ENCODE data around the gene ADRA2A.

Gene ADRA2A

GRCh38 chr10:111107023-111107422 is 30.2 kb downstream of the ADRA2A start:
- Histone ChIP-seq H3K36me3 (no peaks in the 10 kb centered on the region), H3K27ac (no peak overlapping the region), H3K27me3 (no peaks in the 10 kb centered on the region), H3K4me3 (ENCODE audit: low read depth in 1 of 2, low read length in 1 of 2) (no peak overlapping the region), H3K9me3 (no peaks in the 10 kb centered on the region), H3K4me1 (ENCODE audit: control insufficient read depth in 1 of 2, insufficient read depth in 1 of 2, low read depth in 1 of 2, low read length in 1 of 2) (no peaks in the 10 kb centered on the region)
- TF ChIP-seq, protein P1, sequence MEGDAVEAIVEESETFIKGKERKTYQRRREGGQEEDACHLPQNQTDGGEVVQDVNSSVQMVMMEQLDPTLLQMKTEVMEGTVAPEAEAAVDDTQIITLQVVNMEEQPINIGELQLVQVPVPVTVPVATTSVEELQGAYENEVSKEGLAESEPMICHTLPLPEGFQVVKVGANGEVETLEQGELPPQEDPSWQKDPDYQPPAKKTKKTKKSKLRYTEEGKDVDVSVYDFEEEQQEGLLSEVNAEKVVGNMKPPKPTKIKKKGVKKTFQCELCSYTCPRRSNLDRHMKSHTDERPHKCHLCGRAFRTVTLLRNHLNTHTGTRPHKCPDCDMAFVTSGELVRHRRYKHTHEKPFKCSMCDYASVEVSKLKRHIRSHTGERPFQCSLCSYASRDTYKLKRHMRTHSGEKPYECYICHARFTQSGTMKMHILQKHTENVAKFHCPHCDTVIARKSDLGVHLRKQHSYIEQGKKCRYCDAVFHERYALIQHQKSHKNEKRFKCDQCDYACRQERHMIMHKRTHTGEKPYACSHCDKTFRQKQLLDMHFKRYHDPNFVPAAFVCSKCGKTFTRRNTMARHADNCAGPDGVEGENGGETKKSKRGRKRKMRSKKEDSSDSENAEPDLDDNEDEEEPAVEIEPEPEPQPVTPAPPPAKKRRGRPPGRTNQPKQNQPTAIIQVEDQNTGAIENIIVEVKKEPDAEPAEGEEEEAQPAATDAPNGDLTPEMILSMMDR (IDR thresholded peaks at IDR 0.05), result no peak

GRCh38 chr10:111107846-111108245 is 31.0 kb downstream of the ADRA2A start:
- Histone ChIP-seq H3K9me3 (no peaks in the 10 kb centered on the region), H3K4me1 (ENCODE audit: control insufficient read depth in 1 of 2, insufficient read depth in 1 of 2, low read depth in 1 of 2, low read length in 1 of 2) (no peaks in the 10 kb centered on the region), H3K4me3 (ENCODE audit: low read depth in 1 of 2, low read length in 1 of 2) (no peak overlapping the region), H3K27me3 (no peaks in the 10 kb centered on the region), H3K36me3 (no peaks in the 10 kb centered on the region), H3K27ac (no peak overlapping the region)
- TF ChIP-seq, protein P1 (IDR thresholded peaks at IDR 0.05), result no peak

DNA sequence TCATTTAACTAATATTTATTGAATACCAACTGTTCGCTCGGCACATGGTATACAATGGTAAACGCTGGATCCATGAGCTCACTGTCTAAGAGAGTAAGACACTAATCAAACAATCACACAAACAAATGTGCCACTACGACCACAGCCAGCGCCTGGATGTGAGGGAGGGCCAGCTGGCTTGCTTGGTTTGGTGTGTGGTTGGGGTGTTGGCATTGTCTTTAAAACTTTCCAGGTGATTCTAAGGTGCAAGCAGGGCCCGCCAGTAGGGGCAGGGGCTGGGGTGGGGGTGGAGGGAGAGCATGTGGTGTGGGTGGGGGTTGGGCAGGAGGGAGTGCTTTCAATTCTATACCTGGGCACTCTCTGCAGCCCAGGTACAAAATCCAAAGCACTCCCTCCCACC is 31.6 kb downstream of the ADRA2A start:
- Histone ChIP-seq H3K9me3 (no peaks in the 10 kb centered on the region), H3K36me3 (no peaks in the 10 kb centered on the region), H3K27me3 (no peaks in the 10 kb centered on the region), H3K4me3 (ENCODE audit: low read depth in 1 of 2, low read length in 1 of 2) (no peak overlapping the region), H3K27ac (no peak overlapping the region), H3K4me1 (ENCODE audit: control insufficient read depth in 1 of 2, insufficient read depth in 1 of 2, low read depth in 1 of 2, low read length in 1 of 2) (no peaks in the 10 kb centered on the region)
- TF ChIP-seq, protein P1 (IDR thresholded peaks at IDR 0.05), result no peak

GRCh38 chr10:111109501-111110242 is 32.8 kb downstream of the ADRA2A start:
- TF ChIP-seq, protein P1 (IDR thresholded peaks at IDR 0.05), result no peak
- Histone ChIP-seq H3K27ac (no peak overlapping the region), H3K4me1 (ENCODE audit: control insufficient read depth in 1 of 2, insufficient read depth in 1 of 2, low read depth in 1 of 2, low read length in 1 of 2) (no peaks in the 10 kb centered on the region), H3K36me3 (no peaks in the 10 kb centered on the region), H3K4me3 (ENCODE audit: low read depth in 1 of 2, low read length in 1 of 2) (no peak overlapping the region), H3K9me3 (no peaks in the 10 kb centered on the region), H3K27me3 (no peaks in the 10 kb centered on the region)

- H3K27ac ChIP-seq, result no peak overlapping the region
- H3K4me3 ChIP-seq (ENCODE audit: low read depth in 1 of 2, low read length in 1 of 2), result no peak overlapping the region
- H3K4me1 ChIP-seq (ENCODE audit: control insufficient read depth in 1 of 2, insufficient read depth in 1 of 2, low read depth in 1 of 2, low read length in 1 of 2), result no peaks in the 10 kb centered on the region
- no peaks in the 10 kb centered on the region for H3K9me3 ChIP-seq
- H3K27me3 ChIP-seq, result no peaks in the 10 kb centered on the region
- TF ChIP-seq, protein P1 (IDR thresholded peaks at IDR 0.05), result no peak
- H3K36me3 ChIP-seq, result no peaks in the 10 kb centered on the region
Observed at GRCh38 chr10:111110771-111111170, 33.9 kb downstream of the ADRA2A start.
